Measurements from ENCODE around the gene YPEL3. TPM values are rescaled to one million over a fixed set of nuclear protein-coding genes. Genes with fewer than 3 reads are reported as not detected.

YPEL3 gene
- total RNA-seq, 2 donors from 2014 or later = 129 to 140 TPM

DNA sequence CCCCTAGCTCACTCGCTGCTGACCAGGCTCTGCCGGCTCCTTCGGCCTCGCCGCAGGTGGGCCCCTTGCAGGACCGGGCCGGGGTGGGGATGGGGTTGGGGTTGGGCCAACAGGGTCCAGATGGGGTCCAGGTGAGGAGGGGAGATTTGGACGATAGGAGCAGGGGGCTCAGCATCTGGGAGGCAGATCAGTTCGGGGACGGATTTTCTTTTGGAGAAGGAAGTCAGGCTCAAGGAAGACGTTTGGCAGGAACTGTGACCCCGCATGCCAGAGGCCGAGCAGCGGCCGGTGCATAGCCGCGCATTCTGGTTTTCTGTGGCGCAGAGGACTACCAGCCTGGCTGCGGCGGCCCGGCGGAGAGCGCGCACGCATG, 31.3 kb downstream of the YPEL3 start:
- no peak for TF ChIP-seq CTCF (IDR thresholded peaks at IDR 0.05)

DNA sequence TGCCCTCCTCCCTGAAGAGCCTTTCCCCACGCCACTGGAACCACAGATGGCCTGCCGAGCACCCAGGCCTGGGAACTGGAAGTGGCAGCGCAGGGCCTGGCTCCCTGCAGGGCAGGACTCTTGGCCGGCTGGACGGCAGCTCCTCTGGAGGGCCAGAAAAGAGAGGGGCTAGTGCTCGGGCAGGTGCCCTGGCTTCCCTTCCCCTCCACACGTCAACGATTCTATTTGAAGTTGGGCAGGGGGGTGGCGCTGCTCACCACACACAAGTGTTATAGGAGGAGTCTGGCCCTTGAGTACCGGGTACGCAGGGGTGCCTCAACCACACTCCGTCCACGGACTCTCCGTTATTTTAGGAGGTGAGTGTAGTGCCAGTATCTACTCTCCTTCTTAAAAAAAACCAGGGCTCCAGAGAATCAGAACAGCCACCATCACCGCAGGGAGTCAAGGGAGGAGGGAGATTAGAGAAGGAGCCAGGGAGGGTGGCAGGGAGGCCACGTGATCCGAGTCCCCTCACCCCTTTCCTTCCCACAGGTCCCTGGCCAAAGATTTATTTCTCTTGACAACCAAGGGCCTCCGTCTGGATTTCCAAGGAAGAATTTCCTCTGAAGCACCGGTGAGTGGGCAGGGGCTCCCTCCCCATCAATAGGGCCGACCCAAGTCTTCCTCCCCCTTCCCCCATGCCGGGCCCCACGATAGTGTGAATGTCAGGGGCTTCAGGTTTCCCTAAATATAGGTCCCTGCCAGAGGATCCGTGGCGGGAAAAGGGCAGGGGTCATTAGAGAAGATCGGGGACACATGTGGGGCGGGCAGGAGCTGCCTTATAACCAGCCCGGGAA, 31.9 kb downstream of the YPEL3 start:
- Histone ChIP-seq H3K4me3 (peak overlapping the region; percentile 81 to 91), H3K27ac (peak overlapping the region; percentile 96 to 100), H3K36me3 (peaks cover 30% of the 10 kb centered on the region), H3K9me3 (no peaks in the 10 kb centered on the region), H3K4me1 (peaks cover 0 to 49% of the 10 kb centered on the region in 2 donors), H3K27me3 (no peaks in the 10 kb centered on the region)
- peak in 1 of 2 donors; percentile 60 for TF ChIP-seq CTCF (IDR thresholded peaks at IDR 0.05)
- DNase-seq (ENCODE audit: low spot score) = peak; percentile 89

More for the DNA sequence above, 31.3 kb downstream of the YPEL3 start:
- H3K4me1 ChIP-seq = peaks cover 0 to 55% of the 10 kb centered on the region in 2 donors
- no peak for DNase-seq (ENCODE audit: low spot score)
- H3K4me3 ChIP-seq = peak overlapping the region; percentile 81 to 91
- H3K9me3 ChIP-seq = no peaks in the 10 kb centered on the region
- H3K36me3 ChIP-seq = peaks cover 36% of the 10 kb centered on the region
- H3K27ac ChIP-seq = peak overlapping the region; percentile 96 to 100
- no peaks in the 10 kb centered on the region for H3K27me3 ChIP-seq

GRCh38 chr16:30063278-30063892, 32.6 kb downstream of the YPEL3 start:
- Histone ChIP-seq H3K27ac (peak overlapping the region; percentile 96 to 100), H3K4me1 (peaks cover 0 to 42% of the 10 kb centered on the region in 2 donors), H3K27me3 (no peaks in the 10 kb centered on the region), H3K4me3 (peak overlapping the region; percentile 81 to 91), H3K36me3 (peaks cover 23% of the 10 kb centered on the region), H3K9me3 (no peaks in the 10 kb centered on the region)
- DNase-seq (ENCODE audit: low spot score) = no peak
- TF ChIP-seq CTCF (IDR thresholded peaks at IDR 0.05) = no peak

- no peak for DNase-seq (ENCODE audit: low spot score)
- Histone ChIP-seq H3K36me3 (no peaks in the 10 kb centered on the region), H3K27me3 (no peaks in the 10 kb centered on the region), H3K27ac (peak overlapping the region in 1 of 2 donors; percentile 38), H3K4me1 (peaks cover 0 to 22% of the 10 kb centered on the region in 2 donors), H3K9me3 (no peaks in the 10 kb centered on the region), H3K4me3 (no peak overlapping the region)
- no peak for TF ChIP-seq CTCF (IDR thresholded peaks at IDR 0.05)
These were observed 35.0 kb downstream of the YPEL3 start for GRCh38 chr16:30060836-30061554.

DNA sequence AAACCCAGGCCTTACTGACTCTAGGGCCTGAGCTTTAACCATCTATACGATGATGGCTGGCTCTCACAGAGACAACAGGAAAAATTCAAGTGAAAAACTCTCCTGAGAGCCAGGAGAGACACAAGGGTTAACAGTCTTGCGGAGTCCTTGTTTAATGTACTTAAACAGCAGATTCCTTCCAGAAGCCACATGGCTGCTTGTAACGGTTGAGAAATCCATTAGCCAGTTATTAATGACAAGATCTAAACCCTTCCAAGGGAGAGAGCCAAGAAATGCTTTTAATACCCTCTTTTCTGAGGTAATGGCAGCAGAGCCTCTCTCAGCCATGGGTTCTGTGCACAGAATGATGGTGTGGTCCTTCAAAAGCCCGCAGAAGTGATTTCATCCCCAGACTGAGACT, 35.7 kb downstream of the YPEL3 start:
- no peaks in the 10 kb centered on the region for H3K36me3 ChIP-seq
- TF ChIP-seq CTCF (IDR thresholded peaks at IDR 0.05) = no peak
- H3K27me3 ChIP-seq = no peaks in the 10 kb centered on the region
- no peak for DNase-seq (ENCODE audit: low spot score)
- peaks cover 0 to 22% of the 10 kb centered on the region in 2 donors for H3K4me1 ChIP-seq
- peak overlapping the region in 1 of 2 donors; percentile 38 for H3K27ac ChIP-seq
- no peaks in the 10 kb centered on the region for H3K9me3 ChIP-seq
- no peak overlapping the region for H3K4me3 ChIP-seq

Measured in right atrium auricular region (tissue), 2 donors.